HG02973 (cell line): ENCODE measurements around the gene IFNGR1.

Experiments
- ATAC-seq: cut with Tn5 transposase; IDR thresholded peaks from one replicate; pipeline ENCODE4 v1.9.1; 2021; ENCODE audit warnings: moderate library complexity; ENCODE audit not compliant: unreplicated experiment

IFNGR1 gene

DNA sequence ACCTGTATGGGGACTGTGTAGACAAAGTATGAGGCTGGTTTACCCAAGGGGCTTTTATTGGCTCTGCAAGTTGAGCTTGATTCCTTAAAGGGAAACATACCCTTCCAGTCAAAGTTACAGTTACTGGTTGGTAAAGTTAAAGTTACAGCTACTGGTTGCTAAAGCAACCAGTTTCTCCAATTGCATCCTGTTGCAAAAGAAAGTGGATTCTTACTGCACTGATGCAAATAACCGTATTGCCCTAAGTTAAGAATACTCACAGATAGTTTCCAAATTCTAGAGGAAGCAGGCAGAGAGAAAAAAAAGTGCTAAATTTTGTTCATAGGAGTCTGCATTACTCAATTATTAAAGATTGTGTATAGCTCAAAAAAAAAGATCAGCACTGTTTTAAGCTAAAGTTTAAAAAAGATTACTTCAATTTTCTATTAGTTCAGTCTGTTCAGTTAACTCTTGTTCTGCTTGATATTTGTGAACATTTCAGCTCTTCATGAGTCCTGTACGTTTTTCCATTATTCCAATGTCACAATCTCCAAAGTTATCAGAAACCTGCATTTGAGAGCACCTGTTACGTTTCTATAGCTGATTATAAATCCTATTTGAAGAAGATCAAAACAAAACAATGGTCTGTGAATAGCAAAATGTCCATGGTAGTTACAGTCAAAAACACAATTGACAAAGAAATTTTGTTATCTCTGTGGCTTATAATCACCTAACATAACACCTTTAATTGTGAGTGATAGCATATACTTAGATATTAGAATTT lies 37.1 kb downstream of the IFNGR1 start:
- no peak for ATAC-seq

DNA sequence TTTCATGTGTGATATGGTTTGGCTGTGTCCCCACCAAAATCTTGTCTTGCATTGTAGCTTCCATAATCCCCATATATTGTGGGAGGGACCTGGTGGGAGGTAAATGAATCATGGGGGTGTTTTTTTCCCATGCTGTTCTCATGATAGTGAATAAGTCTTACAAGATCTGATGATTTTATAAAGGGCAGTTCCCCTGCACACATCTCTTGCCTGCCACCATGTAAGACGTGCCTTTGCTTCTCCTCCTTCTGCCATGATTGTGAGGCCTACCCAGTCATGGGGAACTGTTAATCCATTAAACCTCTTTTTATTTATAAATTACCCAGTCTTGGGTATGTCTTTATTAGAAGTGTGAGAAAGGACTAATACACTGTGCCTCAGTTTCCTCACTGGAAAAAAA lies 41.6 kb downstream of the IFNGR1 start:
- ATAC-seq, result no peak

GRCh38 chr6:137176729-137177128 lies 42.5 kb downstream of the IFNGR1 start:
- ATAC-seq, result no peak

DNA sequence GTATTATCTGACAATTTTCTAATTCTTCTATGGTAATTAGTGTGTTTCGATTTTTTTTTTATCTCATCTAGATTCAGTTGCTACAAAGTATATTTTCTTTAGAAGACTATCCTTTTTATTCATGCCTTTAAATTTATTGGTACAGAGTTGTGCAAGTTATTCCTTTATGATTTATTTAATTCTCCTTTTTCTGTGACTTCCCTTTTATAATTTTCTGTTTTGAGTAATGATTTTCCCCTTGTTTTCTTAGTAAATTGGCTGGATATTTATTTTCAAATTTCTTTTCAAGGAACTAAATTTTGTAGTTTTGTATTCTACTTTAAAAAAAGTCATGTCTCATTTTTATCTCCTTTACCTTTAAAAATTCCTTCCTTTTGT lies 43.3 kb downstream of the IFNGR1 start:
- ATAC-seq, result no peak

GRCh38 chr6:137175157-137175867 lies 43.9 kb downstream of the IFNGR1 start:
- ATAC-seq, result no peak

DNA sequence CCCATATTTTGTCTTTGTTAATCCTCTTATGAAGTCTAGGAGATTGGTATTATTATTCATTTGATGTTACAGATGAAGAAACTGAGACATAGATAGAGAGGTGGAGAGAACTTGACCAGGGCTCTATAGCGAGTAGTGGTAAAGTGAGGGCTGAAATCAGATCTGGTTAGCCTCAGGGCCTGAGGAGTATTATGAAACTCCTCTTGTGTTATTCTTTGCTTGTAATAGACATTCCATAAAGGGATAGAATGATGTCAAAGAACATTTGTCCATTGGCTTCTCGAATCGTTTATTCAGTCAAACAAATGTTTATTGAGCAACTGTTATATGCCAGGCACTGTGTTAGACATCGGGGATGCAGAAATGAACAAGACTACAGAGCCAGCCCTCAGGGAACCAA lies 45.7 kb downstream of the IFNGR1 start, which contains the start of gene IL22RA2:
Gene IL22RA2 (minus strand): TSS at position 144 of the 400 bp plus-strand sequence. CDS start 11,895 bp downstream, outside the sequence.
- ATAC-seq, result no peak

GRCh38 chr6:137172734-137173431 lies 46.3 kb downstream of the IFNGR1 start:
- ATAC-seq, result no peak

GRCh38 chr6:137171824-137172733 lies 47.1 kb downstream of the IFNGR1 start:
- ATAC-seq, result peak; percentile 45

DNA sequence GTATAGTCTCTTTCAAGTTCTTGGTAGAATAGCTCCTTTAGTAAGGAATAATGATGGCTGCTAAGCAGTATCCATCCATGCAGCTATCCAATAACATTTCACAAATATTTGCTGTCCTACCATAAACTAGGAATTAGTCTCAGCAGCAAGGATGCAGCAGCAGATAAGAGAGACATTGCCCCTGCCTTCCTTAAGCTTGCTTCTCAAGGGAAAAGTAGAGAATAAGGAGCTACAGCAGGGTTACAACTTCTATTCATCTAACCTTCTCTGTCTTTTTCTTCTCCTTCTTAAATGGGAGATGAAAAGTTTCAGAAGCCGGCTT lies 48.2 kb downstream of the IFNGR1 start:
- ATAC-seq, result no peak

DNA sequence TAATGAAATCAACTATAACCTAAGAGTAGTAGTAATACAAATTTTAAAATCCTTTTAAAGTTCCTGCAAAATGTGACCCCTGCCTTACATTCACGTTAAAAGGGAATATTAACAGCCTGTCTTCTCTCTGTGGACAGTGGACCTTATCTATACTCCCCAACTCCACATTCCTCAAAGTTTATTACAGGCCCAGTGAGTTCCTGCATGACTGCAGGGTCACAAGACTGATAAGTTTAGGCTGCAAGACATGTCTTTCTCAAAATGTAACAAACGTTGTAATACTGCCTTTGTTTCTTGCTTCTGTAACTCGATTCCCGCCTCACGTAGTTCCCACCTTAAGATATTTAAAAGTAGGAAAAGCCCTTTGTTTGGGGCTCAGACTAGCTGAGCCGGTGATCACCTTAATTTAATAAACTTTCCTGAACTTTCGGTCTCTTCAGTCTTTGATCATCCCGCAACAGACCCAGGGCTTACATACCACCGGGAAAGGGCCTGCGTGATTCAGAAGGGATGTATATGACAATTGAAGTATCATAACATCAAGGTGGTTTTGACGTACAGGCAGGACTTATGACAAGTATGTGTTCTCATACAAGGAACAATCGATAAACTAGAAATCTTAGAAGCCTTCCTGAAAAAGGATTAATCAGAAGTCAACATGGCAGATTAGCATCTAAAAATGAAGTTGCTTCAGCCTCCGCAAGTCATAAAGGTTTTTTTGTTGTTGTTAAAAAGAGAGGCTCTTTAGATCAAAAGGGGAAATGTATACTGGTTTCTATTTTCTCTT lies 48.7 kb downstream of the IFNGR1 start:
- no peak for ATAC-seq

GRCh38 chr6:137167702-137168377 lies 51.3 kb downstream of the IFNGR1 start:
- no peak for ATAC-seq

DNA sequence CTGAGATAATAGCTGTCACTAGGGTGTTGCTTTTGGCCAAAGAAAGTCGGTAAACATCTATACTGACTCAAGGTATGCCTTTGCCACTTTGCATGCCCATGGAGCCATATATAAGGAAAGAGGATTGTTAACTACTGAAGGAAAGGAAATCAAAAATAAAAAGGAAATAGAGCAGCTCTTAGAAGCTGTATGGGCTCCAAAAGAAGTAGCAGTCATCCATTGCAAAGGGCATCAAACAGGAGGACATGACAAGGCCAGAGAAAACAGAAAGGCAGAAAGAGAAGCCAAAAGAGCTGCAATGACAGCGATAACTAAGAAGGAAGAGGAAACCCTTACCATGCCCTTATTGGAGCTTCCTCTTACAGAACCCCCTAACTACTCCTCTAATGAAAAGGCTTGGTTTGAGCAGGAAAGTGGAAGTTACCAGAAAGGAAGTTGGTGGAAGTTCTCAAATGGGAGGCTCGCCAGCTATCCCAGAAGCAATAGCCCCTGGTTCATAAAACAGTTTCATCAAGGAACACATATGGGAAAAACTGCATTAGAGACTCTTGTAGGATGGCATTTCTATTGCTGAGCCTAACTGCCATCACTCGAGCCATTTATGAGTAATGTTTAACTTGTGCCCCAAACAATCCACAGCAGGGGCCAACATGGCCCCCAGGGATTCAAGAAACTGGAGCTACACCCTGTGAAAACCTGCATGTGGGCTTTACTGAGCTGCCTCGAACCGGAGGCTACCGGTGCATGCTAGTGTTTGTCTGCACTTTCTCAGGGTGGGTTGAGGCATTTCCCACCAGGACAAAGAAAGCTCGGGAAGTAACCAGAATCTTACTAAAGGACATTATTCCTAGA lies 52.7 kb downstream of the IFNGR1 start:
- no peak for ATAC-seq

GRCh38 chr6:137165375-137166246 lies 53.6 kb downstream of the IFNGR1 start:
- ATAC-seq, result peak; percentile 45

DNA sequence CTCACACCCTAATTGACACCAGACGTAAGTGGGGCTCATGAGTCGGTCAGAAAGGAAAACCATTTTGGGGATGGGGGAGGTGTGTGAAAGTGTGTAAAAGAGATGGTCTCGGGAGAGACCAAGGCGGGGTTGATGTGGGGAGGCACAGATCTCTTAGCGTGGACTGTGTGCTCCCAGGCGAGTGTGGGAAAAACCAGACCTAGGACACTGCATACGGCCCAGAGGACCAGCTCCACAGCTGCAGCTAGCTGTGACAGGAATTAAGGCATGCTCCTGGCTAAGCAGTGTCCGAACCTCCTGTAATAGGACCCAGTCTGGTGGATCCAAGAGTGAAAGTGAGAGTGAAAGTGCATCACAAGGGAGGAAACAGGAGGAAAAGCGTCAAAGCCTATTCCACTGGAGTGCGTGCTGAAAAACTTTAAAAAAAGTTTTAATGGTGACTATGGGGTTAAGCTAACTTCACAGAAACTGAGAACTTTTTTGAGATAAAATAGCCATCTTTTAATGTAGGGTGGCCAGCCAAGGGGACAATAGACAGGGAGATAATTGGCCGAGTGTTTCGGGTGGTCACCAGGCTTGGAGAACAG lies 55.4 kb downstream of the IFNGR1 start:
- ATAC-seq, result no peak

GRCh38 chr6:137162692-137163306 lies 56.4 kb downstream of the IFNGR1 start:
- no peak for ATAC-seq

DNA sequence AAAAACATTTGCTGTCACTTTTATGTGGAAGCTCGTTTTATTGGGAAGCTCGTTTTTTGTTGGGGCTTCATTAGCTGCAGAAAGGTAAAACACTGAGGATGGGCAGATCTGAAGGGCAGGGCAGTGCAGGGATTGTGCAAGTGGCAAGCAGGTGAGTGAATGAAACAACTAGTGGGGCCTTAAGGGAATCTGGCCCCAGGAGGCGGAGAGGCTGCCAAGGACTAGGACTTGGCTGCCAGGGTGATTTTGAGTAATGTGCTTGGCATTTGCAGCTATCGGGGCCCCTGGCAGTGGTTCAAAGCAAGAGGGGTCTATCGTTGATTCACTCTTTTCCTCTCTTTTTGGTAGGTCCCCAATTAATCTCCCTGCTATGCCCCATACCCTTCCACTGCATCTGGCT lies 57.2 kb downstream of the IFNGR1 start:
- ATAC-seq, result no peak

GRCh38 chr6:137160763-137161162 lies 58.4 kb downstream of the IFNGR1 start:
- no peak for ATAC-seq
